Effector memory CD4-positive, alpha-beta T cell (primary cell): Measurements from ENCODE around the gene TRPM2.

Experiments used
- DNase-seq, 3 donors: peaks; one replicate each; pipeline ENCODE4 v3.0.0-alpha.2; 2020
- H3K27ac ChIP-seq: 2 replicates; pipeline ENCODE4 v1.7.0; 2013; ENCODE audit warnings: mild to moderate bottlenecking, low read length, moderate library complexity; ENCODE audit not compliant: insufficient read depth, poor library complexity, severe bottlenecking
- H3K27me3 ChIP-seq: replicated peaks from 2 replicates; pipeline ENCODE4 v1.7.0; 2013; ENCODE audit warnings: mild to moderate bottlenecking, low read length; ENCODE audit not compliant: insufficient read depth, control insufficient read depth, poor library complexity, severe bottlenecking
- H3K36me3 ChIP-seq: 2 replicates; pipeline ENCODE4 v1.7.0; 2013; ENCODE audit warnings: mild to moderate bottlenecking, low read length, moderate library complexity; ENCODE audit not compliant: control insufficient read depth, insufficient read depth
- H3K4me1 ChIP-seq: 2 replicates; pipeline ENCODE4 v1.7.0; 2013; ENCODE audit warnings: low read length, mild to moderate bottlenecking; ENCODE audit not compliant: control insufficient read depth, insufficient read depth, poor library complexity, severe bottlenecking
- H3K4me3 ChIP-seq: 2 replicates; pipeline ENCODE4 v1.7.0; 2013; ENCODE audit warnings: low read length, low read depth, mild to moderate bottlenecking; ENCODE audit not compliant: insufficient read depth, poor library complexity, severe bottlenecking
- H3K9me3 ChIP-seq: 2 replicates; pipeline ENCODE4 v1.7.0; 2013; ENCODE audit warnings: mild to moderate bottlenecking, low read length, moderate library complexity; ENCODE audit not compliant: control insufficient read depth
- total RNA-seq, 3 donors: gene quantifications; one replicate each; lab custom pipeline; 2026; lab: John Stamatoyannopoulos, UW

TRPM2 gene
- total RNA-seq, result 2.1 to 19.2 (median 4.8) reads per million in 3 donors

- Histone ChIP-seq H3K4me3 (no peak within 1 kb of the TSS), H3K36me3 (no peaks in the 10 kb centered on the region), H3K9me3 (no peaks in the 10 kb centered on the region), H3K27me3 (peaks cover 13% of the 10 kb centered on the region), H3K27ac (no peak within 1 kb of the TSS), H3K4me1 (peaks cover 23% of the 10 kb centered on the region)
- no peak for DNase-seq
These were observed at the start of gene TRPM2 for GRCh38 chr21:44353191-44353970. Gene TRPM2 (plus strand): TSS chr21:44353621. CDS start chr21:44353701, 80 bp downstream.

GRCh38 chr21:44304011-44304616 is 49.3 kb upstream of the TRPM2 start:
- no peak for DNase-seq
- no peak overlapping the region for H3K4me3 ChIP-seq
- peaks cover 42% of the 10 kb centered on the region for H3K4me1 ChIP-seq
- H3K27ac ChIP-seq, result no peak overlapping the region
- no peaks in the 10 kb centered on the region for H3K9me3 ChIP-seq
- peaks cover 17% of the 10 kb centered on the region for H3K36me3 ChIP-seq
- H3K27me3 ChIP-seq, result no peaks in the 10 kb centered on the region

- H3K36me3 ChIP-seq, result peaks cover 25% of the 10 kb centered on the region
- H3K27me3 ChIP-seq, result no peaks in the 10 kb centered on the region
- H3K9me3 ChIP-seq, result no peaks in the 10 kb centered on the region
- DNase-seq, result no peak
- H3K4me1 ChIP-seq, result peaks cover 42% of the 10 kb centered on the region
- no peak overlapping the region for H3K4me3 ChIP-seq
- H3K27ac ChIP-seq, result peak overlapping the region; percentile 35
These were observed 48.5 kb upstream of the TRPM2 start for GRCh38 chr21:44304877-44305293.

- Histone ChIP-seq H3K27me3 (no peaks in the 10 kb centered on the region), H3K4me3 (no peak overlapping the region), H3K9me3 (no peaks in the 10 kb centered on the region), H3K27ac (peak overlapping the region; percentile 25), H3K4me1 (peaks cover 39% of the 10 kb centered on the region), H3K36me3 (peaks cover 33% of the 10 kb centered on the region)
- DNase-seq, result no peak
These were observed 47.7 kb upstream of the TRPM2 start for GRCh38 chr21:44305691-44306090.

- no peak overlapping the region for H3K27ac ChIP-seq
- no peaks in the 10 kb centered on the region for H3K27me3 ChIP-seq
- H3K4me1 ChIP-seq, result peaks cover 25% of the 10 kb centered on the region
- no peak for DNase-seq
- no peaks in the 10 kb centered on the region for H3K9me3 ChIP-seq
- peaks cover 47% of the 10 kb centered on the region for H3K36me3 ChIP-seq
- no peak overlapping the region for H3K4me3 ChIP-seq
These were observed 46.3 kb upstream of the TRPM2 start for GRCh38 chr21:44306936-44307704.

GRCh38 chr21:44310628-44311507 is 42.6 kb upstream of the TRPM2 start:
- Histone ChIP-seq H3K27ac (no peak overlapping the region), H3K4me1 (no peaks in the 10 kb centered on the region), H3K9me3 (no peaks in the 10 kb centered on the region), H3K36me3 (peaks cover 82% of the 10 kb centered on the region), H3K4me3 (no peak overlapping the region), H3K27me3 (no peaks in the 10 kb centered on the region)
- DNase-seq, result no peak

- DNase-seq, result no peak
- no peaks in the 10 kb centered on the region for H3K9me3 ChIP-seq
- no peaks in the 10 kb centered on the region for H3K4me1 ChIP-seq
- H3K36me3 ChIP-seq, result peaks cover 89% of the 10 kb centered on the region
- no peak overlapping the region for H3K4me3 ChIP-seq
- no peak overlapping the region for H3K27ac ChIP-seq
- H3K27me3 ChIP-seq, result no peaks in the 10 kb centered on the region
These were observed 41.3 kb upstream of the TRPM2 start for GRCh38 chr21:44312089-44312488.

- Histone ChIP-seq H3K36me3 (peaks cover 89% of the 10 kb centered on the region), H3K4me3 (no peak overlapping the region)
- DNase-seq, result no peak
These were observed 40.7 kb upstream of the TRPM2 start for GRCh38 chr21:44312716-44313115.

GRCh38 chr21:44313451-44313850 is 40.0 kb upstream of the TRPM2 start:
- H3K36me3 ChIP-seq, result peaks cover 91% of the 10 kb centered on the region
- no peaks in the 10 kb centered on the region for H3K9me3 ChIP-seq
- H3K27me3 ChIP-seq, result no peaks in the 10 kb centered on the region
- DNase-seq, result no peak
- no peak overlapping the region for H3K4me3 ChIP-seq
- no peaks in the 10 kb centered on the region for H3K4me1 ChIP-seq
- no peak overlapping the region for H3K27ac ChIP-seq

More at GRCh38 chr21:44312716-44313115, 40.7 kb upstream of the TRPM2 start:
- Histone ChIP-seq H3K4me1 (no peaks in the 10 kb centered on the region), H3K27me3 (no peaks in the 10 kb centered on the region), H3K9me3 (no peaks in the 10 kb centered on the region), H3K27ac (no peak overlapping the region)
